Mammary epithelial cell (primary cell): ENCODE results near the gene NR4A2.

ENCODE experiments used
- EZH2 ChIP-seq: IDR thresholded peaks from 2 replicates; pipeline ENCODE4 v1.6.1; 2012; ENCODE audit warnings: low read length, inconsistent platforms, borderline replicate concordance
- TF ChIP-seq, protein P1 (sequence below), 2 donors: IDR thresholded peaks in 1 of 2; conservative IDR thresholded peaks in 1 of 2; 2 replicates each; pipeline ENCODE4 v1.5.1; 2011 to 2012; ENCODE audit warnings: inconsistent platforms in 2 of 2, low read length in 2 of 2, mild to moderate bottlenecking in 2 of 2, control low read depth in 1 of 2, low read depth in 1 of 2; ENCODE audit not compliant: insufficient read depth in 1 of 2; ENCODE audit errors: extremely low read depth in 1 of 2

DNA sequence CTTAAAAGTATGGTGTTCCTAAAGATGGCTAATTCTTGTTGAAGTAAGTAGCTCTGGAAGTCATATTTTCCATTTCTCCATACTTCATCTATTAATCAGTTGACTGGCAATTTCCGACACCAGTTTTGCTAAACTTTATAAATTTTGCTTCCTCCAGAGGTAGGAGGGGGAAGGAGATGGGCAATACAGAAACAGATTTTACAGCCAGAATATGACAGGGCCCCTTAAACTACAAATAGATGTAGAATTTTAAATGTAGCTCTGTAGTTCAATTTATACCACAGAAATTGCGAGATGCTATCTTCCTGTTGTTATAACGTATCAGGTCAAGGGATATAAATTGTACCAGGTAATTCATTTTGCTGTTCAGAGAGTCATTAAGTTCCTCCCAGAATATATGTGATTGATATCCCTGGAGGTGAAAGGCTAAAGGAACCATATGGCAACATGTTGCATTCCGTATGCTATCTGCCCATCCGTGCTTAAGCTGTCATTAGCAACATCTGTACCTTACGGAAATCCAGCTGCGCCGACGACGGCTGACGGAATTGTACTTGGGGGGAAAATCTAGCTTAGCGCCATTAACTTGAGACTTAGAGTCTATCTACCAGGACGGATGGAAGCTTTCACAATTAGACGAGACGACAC, 8.4 kb upstream of the NR4A2 start:
- TF ChIP-seq, protein P1, sequence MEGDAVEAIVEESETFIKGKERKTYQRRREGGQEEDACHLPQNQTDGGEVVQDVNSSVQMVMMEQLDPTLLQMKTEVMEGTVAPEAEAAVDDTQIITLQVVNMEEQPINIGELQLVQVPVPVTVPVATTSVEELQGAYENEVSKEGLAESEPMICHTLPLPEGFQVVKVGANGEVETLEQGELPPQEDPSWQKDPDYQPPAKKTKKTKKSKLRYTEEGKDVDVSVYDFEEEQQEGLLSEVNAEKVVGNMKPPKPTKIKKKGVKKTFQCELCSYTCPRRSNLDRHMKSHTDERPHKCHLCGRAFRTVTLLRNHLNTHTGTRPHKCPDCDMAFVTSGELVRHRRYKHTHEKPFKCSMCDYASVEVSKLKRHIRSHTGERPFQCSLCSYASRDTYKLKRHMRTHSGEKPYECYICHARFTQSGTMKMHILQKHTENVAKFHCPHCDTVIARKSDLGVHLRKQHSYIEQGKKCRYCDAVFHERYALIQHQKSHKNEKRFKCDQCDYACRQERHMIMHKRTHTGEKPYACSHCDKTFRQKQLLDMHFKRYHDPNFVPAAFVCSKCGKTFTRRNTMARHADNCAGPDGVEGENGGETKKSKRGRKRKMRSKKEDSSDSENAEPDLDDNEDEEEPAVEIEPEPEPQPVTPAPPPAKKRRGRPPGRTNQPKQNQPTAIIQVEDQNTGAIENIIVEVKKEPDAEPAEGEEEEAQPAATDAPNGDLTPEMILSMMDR (conservative IDR thresholded peaks at IDR 0.05 in 1 of 2, IDR thresholded peaks at IDR 0.05 in 1 of 2; ENCODE audit: extremely low read depth in 1 of 2, insufficient read depth in 1 of 2, low read depth in 1 of 2, low read length in 2 of 2) = no peak
- TF ChIP-seq EZH2 = no peak
